Large intestine (tissue), 3 donors: ENCODE measurements around the gene GPR68. TPM values are rescaled to one million over a fixed set of nuclear protein-coding genes. Genes with fewer than 3 reads are reported as not detected.
"Not testable (repeated sequence)": the region's sequence is repeated elsewhere in the genome, so short reads cannot be mapped to it uniquely, and the experiment has no call there.

ENCODE experiments used
- DNase-seq, 2 donors: peaks; one replicate each; pipeline versions ENCODE4 v3.0.0 to v3.0.0-alpha.2; 2013
- H3K27ac ChIP-seq: one replicate; pipeline ENCODE4 v1.5.1; 2013; ENCODE audit warnings: low read length
- H3K27me3 ChIP-seq: 2 replicates; pipeline ENCODE4 v1.6.1; 2013; ENCODE audit warnings: low read length; ENCODE audit not compliant: control insufficient read depth, insufficient read depth
- H3K36me3 ChIP-seq: 2 replicates; pipeline ENCODE4 v1.6.1; 2013; ENCODE audit warnings: low read length; ENCODE audit not compliant: control insufficient read depth, insufficient read depth
- H3K4me1 ChIP-seq: one replicate; pipeline ENCODE4 v1.6.1; 2013; ENCODE audit warnings: low read length; ENCODE audit not compliant: control insufficient read depth, insufficient read depth
- H3K4me3 ChIP-seq: one replicate; pipeline ENCODE4 v1.5.1; 2013; ENCODE audit warnings: low read length
- H3K9me3 ChIP-seq: one replicate; pipeline ENCODE4 v1.6.1; 2013; ENCODE audit warnings: mild to moderate bottlenecking, low read depth, low read length, moderate library complexity; ENCODE audit not compliant: control insufficient read depth
- WGBS: methylation state at CpG from one replicate; pipeline ENCODE4 v1.1.5; 2013; ENCODE audit warnings: low lambda C conversion rate; ENCODE audit not compliant: insufficient coverage; 5-methylcytosine and 5-hydroxymethylcytosine counted together
- polyA plus RNA-seq: library from polyadenylated mRNA; unstranded; fragments of 120-200 nt; gene quantifications from one replicate; pipeline ENCODE4 v1.2.1, GENCODE V29; 2013

GPR68 gene
- polyA plus RNA-seq, 1 donor, result 2.9 TPM

DNA sequence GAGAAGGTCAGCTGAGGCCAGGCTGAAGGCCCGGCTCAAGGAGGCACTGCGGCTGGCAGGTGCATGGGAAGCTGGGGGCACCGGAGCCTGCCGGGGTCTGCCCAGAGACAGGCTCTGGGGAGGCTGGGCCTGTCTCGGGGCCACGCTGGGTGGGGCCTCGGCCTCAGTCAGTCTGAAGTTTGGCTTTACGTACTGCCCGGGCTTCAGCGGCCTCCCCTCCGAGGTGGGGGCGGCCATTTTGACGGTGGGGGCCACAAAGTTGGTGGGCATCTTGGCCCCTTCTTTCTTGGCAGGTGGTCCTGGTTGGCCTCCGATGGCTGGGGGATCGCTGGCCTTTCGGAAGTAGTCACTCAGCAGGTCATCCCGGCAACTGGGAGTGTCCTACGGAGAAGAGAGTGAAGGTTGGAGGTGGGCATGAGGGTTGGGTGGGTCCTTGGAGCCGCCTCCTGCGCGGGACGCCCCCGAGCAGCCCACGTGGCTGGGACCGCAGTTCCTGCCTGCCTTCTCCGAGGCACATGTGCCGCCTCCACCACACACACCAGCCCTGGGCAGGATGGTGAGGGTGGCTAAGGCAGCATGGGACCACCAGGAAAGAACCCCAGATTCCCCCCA, 28.9 kb upstream of the GPR68 start:
- H3K27me3 ChIP-seq, result no peaks in the 10 kb centered on the region
- H3K4me1 ChIP-seq, result peaks cover 2% of the 10 kb centered on the region
- no peak overlapping the region for H3K4me3 ChIP-seq
- H3K9me3 ChIP-seq, result no peaks in the 10 kb centered on the region
- DNase-seq, result no peak
- no peak overlapping the region for H3K27ac ChIP-seq
- WGBS, result no CpG with 5 or more reads among the region's 27 CpGs
- peaks cover 43% of the 10 kb centered on the region for H3K36me3 ChIP-seq

DNA sequence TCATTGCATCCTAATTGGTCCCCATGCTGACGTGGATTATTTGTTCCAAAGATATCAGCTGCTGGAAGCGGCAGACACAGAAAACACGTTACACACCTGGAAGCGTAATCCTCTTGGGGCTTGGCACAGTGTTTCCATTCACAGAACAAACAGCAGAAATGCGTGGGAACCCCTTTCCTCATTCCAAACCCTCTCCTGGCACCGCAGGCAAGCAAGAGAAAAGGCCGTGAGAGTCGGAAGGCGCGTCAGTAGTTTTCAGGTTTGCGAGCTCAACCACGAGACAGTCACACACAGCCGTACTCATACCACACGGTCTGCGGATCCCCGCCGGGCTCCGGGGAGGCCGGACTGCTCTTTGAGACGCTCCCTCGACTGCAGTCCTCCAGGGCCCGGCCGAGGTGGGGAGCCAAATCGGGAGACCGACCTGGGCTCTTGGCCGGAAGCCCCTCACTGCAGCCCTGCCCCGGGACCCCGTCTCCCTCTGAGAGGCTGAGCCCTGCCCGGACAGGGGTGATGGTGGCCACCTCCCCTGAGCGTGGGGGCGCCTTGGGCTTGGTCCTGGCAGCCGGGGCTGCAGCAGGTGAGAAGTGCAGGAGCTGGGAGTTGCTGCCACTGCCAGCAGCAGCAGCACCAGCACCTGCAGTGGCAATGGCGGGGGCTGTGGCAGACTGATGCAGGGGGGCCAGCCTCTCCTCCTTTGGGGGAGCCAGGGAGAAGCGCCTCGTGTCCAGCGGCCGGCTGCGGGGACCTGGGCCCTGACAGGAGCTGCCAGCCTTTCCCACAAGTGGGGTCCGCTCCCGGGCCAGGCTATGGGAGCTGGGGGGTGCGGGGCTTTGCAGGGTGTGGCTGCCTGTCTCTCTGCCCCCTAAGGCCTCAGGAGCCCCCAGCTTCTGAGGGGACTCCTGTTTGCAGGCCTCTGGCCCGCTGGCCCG, 28.1 kb upstream of the GPR68 start:
- Histone ChIP-seq H3K9me3 (no peaks in the 10 kb centered on the region), H3K27ac (no peak overlapping the region), H3K36me3 (peaks cover 35% of the 10 kb centered on the region), H3K27me3 (no peaks in the 10 kb centered on the region), H3K4me1 (peaks cover 2% of the 10 kb centered on the region), H3K4me3 (no peak overlapping the region)
- DNase-seq, result no peak
- WGBS, result no CpG with 5 or more reads among the region's 43 CpGs

DNA sequence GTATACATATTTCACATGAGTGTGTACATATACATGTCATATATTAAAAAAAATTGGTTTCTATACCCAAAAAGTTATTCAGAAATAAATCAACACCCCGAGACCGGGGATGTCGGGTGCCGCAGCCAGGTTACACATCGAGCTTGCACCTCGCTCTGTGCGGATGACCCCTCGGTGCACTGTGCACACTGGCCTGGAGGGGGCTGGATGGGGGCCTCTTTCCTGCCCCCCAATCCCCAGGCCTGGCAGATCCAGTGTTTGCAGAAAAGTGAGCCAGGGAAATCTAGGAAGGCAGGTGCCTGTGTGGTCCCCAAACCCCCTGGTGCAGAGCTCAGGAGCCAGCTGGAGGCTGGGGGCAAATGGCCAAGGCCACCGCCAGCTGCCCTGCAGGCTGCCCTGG, 27.1 kb upstream of the GPR68 start:
- no peak overlapping the region for H3K4me3 ChIP-seq
- no peaks in the 10 kb centered on the region for H3K27me3 ChIP-seq
- peaks cover 31% of the 10 kb centered on the region for H3K36me3 ChIP-seq
- DNase-seq, result no peak
- no peaks in the 10 kb centered on the region for H3K9me3 ChIP-seq
- H3K4me1 ChIP-seq, result peaks cover 2% of the 10 kb centered on the region
- no CpG with 5 or more reads among the region's 9 CpGs for WGBS
- no peak overlapping the region for H3K27ac ChIP-seq

DNA sequence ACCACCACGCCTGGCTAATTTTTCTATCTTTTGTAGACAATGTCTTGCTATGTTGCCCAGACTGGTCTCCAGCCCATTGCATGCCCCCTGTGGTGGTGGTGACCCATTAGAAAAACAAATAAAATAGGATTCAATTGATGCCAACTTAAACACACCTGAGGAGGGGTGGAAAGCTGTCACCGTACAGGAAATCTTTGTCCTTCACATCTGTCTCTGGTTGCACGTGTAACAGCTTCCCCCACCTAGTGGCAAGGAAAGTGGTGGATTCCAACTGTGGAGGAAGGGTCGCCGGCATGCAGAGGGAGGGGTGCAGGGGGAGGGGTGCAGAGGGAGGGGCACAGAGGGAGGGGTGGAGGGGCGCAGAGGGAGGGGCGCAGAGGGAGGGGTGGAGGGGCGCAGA, 26.1 kb upstream of the GPR68 start:
- Histone ChIP-seq H3K36me3 (peaks cover 29% of the 10 kb centered on the region), H3K27me3 (no peaks in the 10 kb centered on the region), H3K4me3 (no peak overlapping the region), H3K4me1 (peaks cover 2% of the 10 kb centered on the region), H3K9me3 (no peaks in the 10 kb centered on the region), H3K27ac (no peak overlapping the region)
- no CpG with 5 or more reads among the region's 8 CpGs for WGBS
- no peak for DNase-seq

- H3K27me3 ChIP-seq, result no peaks in the 10 kb centered on the region
- H3K4me3 ChIP-seq, result no peak overlapping the region
- H3K4me1 ChIP-seq, result peaks cover 3% of the 10 kb centered on the region
- peaks cover 29% of the 10 kb centered on the region for H3K36me3 ChIP-seq
- no peaks in the 10 kb centered on the region for H3K9me3 ChIP-seq
- WGBS, result no CpG with 5 or more reads among the region's 6 CpGs
- no peak for DNase-seq
- no peak overlapping the region for H3K27ac ChIP-seq
Measured at GRCh38 chr14:91270188-91270587, 25.7 kb upstream of the GPR68 start.

DNA sequence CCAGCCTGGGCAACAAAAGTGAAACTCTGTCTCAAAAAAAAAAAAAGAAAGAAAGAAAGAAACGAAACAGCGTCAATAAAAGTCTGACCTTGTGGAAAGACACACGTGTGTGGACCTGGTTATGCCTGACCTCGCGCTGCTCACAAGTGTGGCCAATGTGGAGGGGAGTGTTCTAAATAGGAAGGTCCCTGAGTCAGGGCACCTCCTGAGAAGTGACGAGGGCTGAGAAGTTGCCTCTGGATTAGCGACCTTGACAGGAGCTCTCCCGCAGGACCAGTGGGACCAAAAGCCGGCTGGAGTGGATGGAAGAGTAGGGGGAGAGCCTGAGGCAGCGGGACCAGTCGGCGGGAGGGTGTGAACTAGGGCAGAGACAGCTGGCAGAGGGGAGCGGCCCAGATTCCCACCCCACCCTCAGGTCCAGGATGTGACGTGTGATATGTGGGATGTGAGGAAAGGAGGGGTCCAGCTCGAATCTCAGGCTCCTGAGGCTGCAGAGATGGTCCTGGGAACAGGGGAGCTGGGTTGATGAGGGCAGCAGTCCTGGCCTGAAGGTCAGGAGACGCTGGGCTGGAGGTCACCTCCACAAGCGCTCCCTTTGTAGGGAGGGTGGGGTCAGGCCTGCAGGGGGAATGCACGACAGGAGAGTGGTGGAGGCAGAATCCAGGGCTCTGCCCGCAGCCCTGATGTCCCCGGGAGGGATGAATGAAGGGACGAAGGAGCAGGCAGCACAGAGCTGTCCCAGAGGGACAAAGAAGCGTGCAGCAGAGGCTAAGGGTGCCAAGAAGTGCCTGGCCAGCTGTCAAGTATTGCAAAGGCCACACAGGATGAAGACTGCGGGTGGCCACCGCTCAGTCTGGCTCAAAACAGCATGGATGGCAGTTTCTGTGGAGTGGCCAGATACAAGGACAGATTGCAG, 24.8 kb upstream of the GPR68 start:
- no peak for DNase-seq
- 94% methylated on average over 2 of the region's 24 CpGs for WGBS
- no peak overlapping the region for H3K4me3 ChIP-seq

GRCh38 chr14:91267965-91268437, 23.5 kb upstream of the GPR68 start:
- H3K36me3 ChIP-seq, result peaks cover 13% of the 10 kb centered on the region

More for the DNA sequence above, 24.8 kb upstream of the GPR68 start:
- Histone ChIP-seq H3K27me3 (no peaks in the 10 kb centered on the region), H3K9me3 (no peaks in the 10 kb centered on the region), H3K27ac (no peak overlapping the region), H3K36me3 (peaks cover 25% of the 10 kb centered on the region), H3K4me1 (peaks cover 6% of the 10 kb centered on the region)

DNA sequence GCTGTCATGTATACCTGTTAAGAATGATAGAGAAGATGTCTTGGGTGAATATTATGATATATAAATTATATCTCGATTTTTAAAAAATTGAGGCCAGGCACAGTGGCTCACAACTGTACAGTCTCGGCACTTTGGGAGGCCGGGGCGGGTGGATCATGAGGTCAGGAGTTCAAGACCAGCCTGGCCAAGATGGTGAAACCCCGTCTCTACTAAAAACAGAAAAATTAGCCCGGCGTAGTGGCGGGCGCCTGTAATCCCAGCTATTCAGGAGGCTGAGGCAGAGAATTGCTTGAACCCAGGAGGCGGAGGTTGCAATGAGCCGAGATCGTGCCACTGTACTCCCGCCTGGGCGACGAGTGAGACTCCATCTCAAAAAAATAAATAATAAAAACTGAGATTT, 21.8 kb upstream of the GPR68 start:
- WGBS, result no CpG with 5 or more reads among the region's 15 CpGs
- H3K27ac ChIP-seq, H3K4me1 ChIP-seq, DNase-seq, H3K27me3 ChIP-seq, H3K36me3 ChIP-seq, H3K4me3 ChIP-seq, H3K9me3 ChIP-seq: not testable (repeated sequence)

More at GRCh38 chr14:91267965-91268437, 23.5 kb upstream of the GPR68 start:
- H3K9me3 ChIP-seq, result no peaks in the 10 kb centered on the region
- no peaks in the 10 kb centered on the region for H3K27me3 ChIP-seq
- DNase-seq, result no peak
- no CpG with 5 or more reads among the region's 7 CpGs for WGBS
- H3K4me3 ChIP-seq, result no peak overlapping the region
- peaks cover 10% of the 10 kb centered on the region for H3K4me1 ChIP-seq
- no peak overlapping the region for H3K27ac ChIP-seq

- Histone ChIP-seq H3K4me3 (no peak overlapping the region), H3K4me1 (peaks cover 10% of the 10 kb centered on the region), H3K9me3 (no peaks in the 10 kb centered on the region), H3K27ac (no peak overlapping the region), H3K27me3 (no peaks in the 10 kb centered on the region), H3K36me3 (no peaks in the 10 kb centered on the region)
- 83% methylated on average over 1 of the region's 7 CpGs for WGBS
- no peak for DNase-seq
Measured at GRCh38 chr14:91265404-91265803, 20.9 kb upstream of the GPR68 start.
